H1 (cell line): ENCODE data around the gene CENPVL1. TPM values are rescaled to one million over a fixed set of nuclear protein-coding genes. Genes with fewer than 3 reads are reported as not detected.

Experiments used
- CTCF ChIA-PET: fragments of 300-600 bp; sonication (Branson Sonifier 250); formaldehyde crosslinking; loops from one replicate; lab custom pipeline; 2021; ENCODE audit not compliant: partially characterized antibody; lab: Charles Lee
- POLR2A ChIA-PET: fragments of 300-600 bp; sonication (Branson Sonifier 250); formaldehyde crosslinking; loops from one replicate; lab custom pipeline; 2021; ENCODE audit warnings: inconsistent platforms; ENCODE audit not compliant: partially characterized antibody; lab: Charles Lee
- DNase-seq, 2 experiments: peaks; one replicate each; pipeline versions ENCODE4 v3.0.0 to v3.0.0-alpha.2; 2010 to 2022; ENCODE audit warnings: low spot score in 2 of 2, low read depth in 1 of 2, mixed read lengths in 1 of 2
- FAIRE-seq: peaks from 2 replicates; lab custom pipeline; 2011; peaks lifted over from hg19 to GRCh38; lab: Jason Lieb, UNC
- H2AFZ ChIP-seq: 2 replicates; pipeline ENCODE4 v1.8.1; 2012; ENCODE audit warnings: low read length, inconsistent platforms
- H2AK5ac ChIP-seq: 2 replicates; pipeline ENCODE4 v1.6.1; 2013; ENCODE audit warnings: low read depth, low read length
- H2BK120ac ChIP-seq: replicated peaks from 2 replicates; pipeline ENCODE3; 2013; ENCODE audit warnings: low read depth, low read length, inconsistent platforms
- H2BK12ac ChIP-seq: 2 replicates; pipeline ENCODE4 v1.6.1; 2013; ENCODE audit warnings: low read depth, low read length
- H2BK15ac ChIP-seq: 2 replicates; pipeline ENCODE4 v1.6.1; 2013; ENCODE audit warnings: low read length
- H2BK20ac ChIP-seq: 2 replicates; pipeline ENCODE4 v1.6.1; 2013; ENCODE audit warnings: low read length
- H2BK5ac ChIP-seq: 2 replicates; pipeline ENCODE4 v1.6.1; 2013; ENCODE audit warnings: low read depth, low read length
- H3K14ac ChIP-seq: 2 replicates; pipeline ENCODE4 v1.6.1; 2013; ENCODE audit warnings: inconsistent platforms; ENCODE audit not compliant: insufficient read length
- H3K18ac ChIP-seq: 2 replicates; pipeline ENCODE4 v1.6.1; 2013; ENCODE audit warnings: low read length; ENCODE audit errors: extremely low read depth
- H3K23ac ChIP-seq: 2 replicates; pipeline ENCODE4 v1.6.1; 2013; ENCODE audit warnings: inconsistent platforms; ENCODE audit not compliant: insufficient read length
- H3K23me2 ChIP-seq: 2 replicates; pipeline ENCODE4 v1.6.1; 2013; ENCODE audit warnings: low read depth, low read length
- H3K27ac ChIP-seq: 2 replicates; pipeline ENCODE4 v1.6.1; 2011; ENCODE audit warnings: low read depth, low read length, inconsistent platforms
- H3K27me3 ChIP-seq, 4 experiments: replicated peaks in 1 of 4; 1 replicate in 1 of 4; 2 replicates in 3 of 4; pipeline versions ENCODE4 v1.6.1 to v1.8.1; 2011 to 2013; ENCODE audit warnings: low read length in 3 of 4, mild to moderate bottlenecking in 3 of 4, inconsistent platforms in 2 of 4, mixed read lengths in 2 of 4, moderate library complexity in 1 of 4; ENCODE audit not compliant: control insufficient read depth in 3 of 4, insufficient read depth in 3 of 4; ENCODE audit errors: extremely low read depth in 1 of 4
- H3K36me3 ChIP-seq, 4 experiments: 2 replicates each; pipeline versions ENCODE4 v1.6.1 to v1.8.1; 2011 to 2013; ENCODE audit warnings: mild to moderate bottlenecking in 4 of 4, low read length in 3 of 4, moderate library complexity in 2 of 4, control low read depth in 1 of 4, inconsistent platforms in 1 of 4; ENCODE audit not compliant: insufficient read depth in 4 of 4, control insufficient read depth in 2 of 4
- H3K4ac ChIP-seq: replicated peaks from 2 replicates; pipeline ENCODE3; 2013; ENCODE audit warnings: low read length, low read depth, mixed read lengths, inconsistent platforms; ENCODE audit not compliant: insufficient read length
- H3K4me1 ChIP-seq, 4 experiments: replicated peaks in 1 of 4; 1 replicate in 1 of 4; 2 replicates in 3 of 4; pipeline versions ENCODE4 v1.6.1 to v1.8.1; 2011 to 2013; ENCODE audit warnings: low read length in 3 of 4, inconsistent platforms in 2 of 4, mixed read lengths in 1 of 4; ENCODE audit not compliant: insufficient read depth in 4 of 4, control insufficient read depth in 3 of 4
- H3K4me2 ChIP-seq, 2 experiments: 2 replicates each; pipeline versions ENCODE4 v1.6.1 to v1.8.1; 2011 to 2013; ENCODE audit warnings: low read depth in 2 of 2, low read length in 2 of 2, control low read depth in 1 of 2, inconsistent platforms in 1 of 2, mild to moderate bottlenecking in 1 of 2; ENCODE audit not compliant: insufficient read depth in 1 of 2
- H3K4me3 ChIP-seq, 4 experiments: fragments of 200-600, 300-600 bp in 1 of 4; sonication (generic), shearing (Covaris generic), sonication (Bioruptor Twin) in 1 of 4; 2 replicates each; pipeline versions ENCODE4 v1.5.1 to v1.8.1; 2011 to 2016; ENCODE audit warnings: low read length in 4 of 4, low read depth in 3 of 4, control low read depth in 2 of 4, inconsistent platforms in 2 of 4, mild to moderate bottlenecking in 2 of 4, mixed read lengths in 1 of 4, moderate library complexity in 1 of 4; ENCODE audit not compliant: insufficient read depth in 2 of 4; ENCODE audit errors: extremely low read depth in 1 of 4
- H3K56ac ChIP-seq: replicated peaks from 2 replicates; pipeline ENCODE3; 2013; ENCODE audit warnings: low read depth, mild to moderate bottlenecking, mixed read lengths, low read length, inconsistent platforms; ENCODE audit not compliant: insufficient read length
- H3K79me1 ChIP-seq: 2 replicates; pipeline ENCODE4 v1.6.1; 2013; ENCODE audit warnings: low read depth, low read length, control low read depth
- H3K79me2 ChIP-seq, 2 experiments: 2 replicates each; pipeline versions ENCODE4 v1.6.1 to v1.8.1; 2012 to 2013; ENCODE audit warnings: low read length in 2 of 2, mild to moderate bottlenecking in 2 of 2, inconsistent platforms in 1 of 2; ENCODE audit not compliant: insufficient read depth in 2 of 2, control insufficient read depth in 1 of 2
- H3K9ac ChIP-seq, 4 experiments: replicated peaks in 1 of 4; 1 replicate in 1 of 4; 2 replicates in 3 of 4; pipeline versions ENCODE4 v1.6.1 to v1.8.1; 2011 to 2013; ENCODE audit warnings: low read depth in 3 of 4, low read length in 3 of 4, control low read depth in 2 of 4, mild to moderate bottlenecking in 2 of 4, moderate library complexity in 2 of 4, inconsistent platforms in 1 of 4; ENCODE audit errors: extremely low read depth in 1 of 4
- H3K9me3 ChIP-seq, 2 experiments: 2 replicates each; pipeline versions ENCODE4 v1.6.1 to v1.8.1; 2012 to 2013; ENCODE audit warnings: mild to moderate bottlenecking in 2 of 2, moderate library complexity in 2 of 2, control low read depth in 1 of 2, inconsistent platforms in 1 of 2, low read depth in 1 of 2, low read length in 1 of 2, mixed read lengths in 1 of 2; ENCODE audit not compliant: insufficient read depth in 2 of 2
- H4K20me1 ChIP-seq, 2 experiments: replicated peaks in 1 of 2; 2 replicates each; pipeline versions ENCODE3 to v1.8.1; 2011 to 2013; ENCODE audit warnings: inconsistent platforms in 2 of 2, low read length in 2 of 2, mild to moderate bottlenecking in 1 of 2; ENCODE audit not compliant: insufficient read depth in 2 of 2, control insufficient read depth in 1 of 2
- H4K5ac ChIP-seq: 2 replicates; pipeline ENCODE4 v1.6.1; 2013; ENCODE audit warnings: low read length, low read depth, mixed read lengths, inconsistent platforms; ENCODE audit not compliant: insufficient read length
- H4K8ac ChIP-seq: 2 replicates; pipeline ENCODE4 v1.8.0; 2013; ENCODE audit warnings: mild to moderate bottlenecking, moderate library complexity, low read length, inconsistent platforms; ENCODE audit not compliant: insufficient read depth; ENCODE audit errors: extremely low read depth
- H4K91ac ChIP-seq: replicated peaks from 2 replicates; pipeline ENCODE3; 2013; ENCODE audit warnings: low read length, mixed read lengths, inconsistent platforms; ENCODE audit not compliant: insufficient read length
- BRCA1 ChIP-seq: IDR thresholded peaks from 2 replicates; pipeline ENCODE4 v1.6.1; 2012; ENCODE audit warnings: low read depth, low read length, improper control_type of control experiment
- CEBPB ChIP-seq: IDR thresholded peaks from 2 replicates; pipeline ENCODE4 v1.6.1; 2012; ENCODE audit warnings: low read depth, low read length
- WGBS, 2 experiments: shearing (Covaris generic) in 1 of 2; methylation state at CpG; one replicate each; pipeline versions ENCODE4 v1.1.6 to v1.1.7; 2013 to 2015; ENCODE audit warnings: low lambda C conversion rate in 2 of 2, mixed read lengths in 2 of 2, inconsistent platforms in 1 of 2, low coverage in 1 of 2, missing lambda C conversion rate in 1 of 2; ENCODE audit not compliant: insufficient replicate concordance in 2 of 2, insufficient coverage in 1 of 2, insufficient read length in 1 of 2; ENCODE audit errors: extremely low coverage in 1 of 2, missing lambda C conversion rate in 1 of 2; 5-methylcytosine and 5-hydroxymethylcytosine counted together
- polyA plus RNA-seq, 7 experiments: library from polyadenylated mRNA; depleted of rRNA in 3 of 7; stranded (reverse) in 5 of 7; unstranded in 2 of 7; fragments of >200 nt in 5 of 7; fragments of 200-250 nt in 2 of 7; gene quantifications; 1 replicate in 5 of 7; 2 replicates in 1 of 7; 4 replicates in 1 of 7; pipeline versions ENCODE4 v1.2.1 to v1.2.3, GENCODE V29; 2011 to 2013; ENCODE audit warnings: missing spikeins in 2 of 7, mixed read lengths in 2 of 7
- total RNA-seq: library from RNA; stranded (reverse); fragmentation: NEBNext Ultra II Directional; extraction: Animal tissue kit (Norgen Biotek cat#: 25700); gene quantifications from 2 replicates; pipeline ENCODE4 v1.2.1, GENCODE V29; 2021

The CENPVL1 gene
- total and polyA plus RNA-seq, 2 of the 8 experiments (the other 6 are each of a cell fraction or from before 2014, with no cell fraction given), result 3.2 to 8.0 TPM

GRCh38 chrX:51697397-51697796 lies 12.9 kb upstream of the CENPVL1 start:
- H3K79me1 ChIP-seq, result no peaks in the 10 kb centered on the region
- FAIRE-seq (no peak), DNase-seq (no peak)
- 91% methylated on average over 6 of the region's 8 CpGs; no CpG with 5 or more reads in 1 of the 2 experiments for WGBS, 2 experiments
- H3K27me3 ChIP-seq, result no peaks in the 10 kb centered on the region
- H3K4ac ChIP-seq, result no peak overlapping the region
- no peak overlapping the region for H3K23ac ChIP-seq
- POLR2A ChIA-PET, result no interaction called here
- H3K14ac ChIP-seq, result no peak overlapping the region
- H3K4me3 ChIP-seq, result no peak overlapping the region
- no peak overlapping the region for H3K18ac ChIP-seq
- H3K9me3 ChIP-seq, result no peaks in the 10 kb centered on the region
- H4K91ac ChIP-seq, result no peak overlapping the region
- H2BK5ac ChIP-seq, result no peak overlapping the region
- H3K4me2 ChIP-seq, result no peak overlapping the region
- H2BK15ac ChIP-seq, result no peak overlapping the region
- H3K4me1 ChIP-seq, result no peaks in the 10 kb centered on the region
- no peak overlapping the region for H4K5ac ChIP-seq
- H3K9ac ChIP-seq, result no peak overlapping the region
- no peak overlapping the region for H4K8ac ChIP-seq
- no peak overlapping the region for H2AK5ac ChIP-seq
- H3K56ac ChIP-seq, result no peak overlapping the region
- H4K20me1 ChIP-seq, result no peaks in the 10 kb centered on the region
- CTCF ChIA-PET, result no interaction called here
- H2BK20ac ChIP-seq, result no peak overlapping the region
- H3K36me3 ChIP-seq, result no peaks in the 10 kb centered on the region
- TF ChIP-seq BRCA1 (no peak), CEBPB (no peak)
- no peaks in the 10 kb centered on the region for H3K79me2 ChIP-seq
- no peaks in the 10 kb centered on the region for H3K23me2 ChIP-seq
- no peak overlapping the region for H2AFZ ChIP-seq
- H2BK12ac ChIP-seq, result no peak overlapping the region
- no peak overlapping the region for H2BK120ac ChIP-seq
- no peak overlapping the region for H3K27ac ChIP-seq
